ENCODE data around the gene EPB41. TPM values are rescaled to one million over a fixed set of nuclear protein-coding genes. Genes with fewer than 3 reads are reported as not detected.

EPB41 gene
- total and polyA plus RNA-seq, 12 donors, result 4.1 to 36.8 (median 23.0) TPM

GRCh38 chr1:28974432-28974831 lies 60.1 kb downstream of the EPB41 start:
- no peak for DNase-seq
- no peak overlapping the region for H3K27ac ChIP-seq
- 82 to 84% methylated on average over 2 of the region's 2 CpGs for WGBS, 2 donors
- no peak for ATAC-seq
- H3K36me3 ChIP-seq, result no peaks in the 10 kb centered on the region
- H3K4me1 ChIP-seq, result peaks cover 0 to 14% (median 3%) of the 10 kb centered on the region in 9 donors
- no peaks in the 10 kb centered on the region for H3K27me3 ChIP-seq
- intact Hi-C loops (cut with DNase I), result no loop called here
- H3K4me3 ChIP-seq, result no peak overlapping the region
- TF ChIP-seq CTCF (IDR thresholded peaks at IDR 0.05), result no peak
- H3K9me3 ChIP-seq, result no peaks in the 10 kb centered on the region

GRCh38 chr1:28976248-28976647 lies 61.9 kb downstream of the EPB41 start:
- WGBS, 2 donors, result 96 to 100% methylated on average over 2 of the region's 2 CpGs
- Histone ChIP-seq H3K27me3 (no peaks in the 10 kb centered on the region), H3K9me3 (no peaks in the 10 kb centered on the region), H3K4me3 (no peak overlapping the region), H3K36me3 (no peaks in the 10 kb centered on the region), H3K27ac (no peak overlapping the region), H3K4me1 (peaks cover 0 to 14% (median 3%) of the 10 kb centered on the region in 9 donors)
- intact Hi-C loops (cut with DNase I), result no loop called here
- ATAC-seq (no peak), DNase-seq (no peak)
- TF ChIP-seq CTCF (IDR thresholded peaks at IDR 0.05), result no peak

- no peaks in the 10 kb centered on the region for H3K9me3 ChIP-seq
- H3K4me3 ChIP-seq, result no peak overlapping the region
- H3K27ac ChIP-seq, result no peak overlapping the region
- no peaks in the 10 kb centered on the region for H3K27me3 ChIP-seq
- no peak for DNase-seq
- H3K36me3 ChIP-seq, result no peaks in the 10 kb centered on the region
- intact Hi-C loops (cut with DNase I), result loop anchor here in 3 of 10 donors (5.0 to 10.0 kb wide), 2 partner anchors 94 to 96 kb away; no protein-coding TSS in a partner anchor
- 75 to 84% methylated on average over 3 of the region's 3 CpGs for WGBS, 2 donors
- ATAC-seq, result no peak
- no peak for TF ChIP-seq CTCF (IDR thresholded peaks at IDR 0.05)
- peaks cover 0 to 44% (median 10%) of the 10 kb centered on the region in 9 donors for H3K4me1 ChIP-seq
Observed at GRCh38 chr1:28981210-28981609, 66.8 kb downstream of the EPB41 start.

- no peaks in the 10 kb centered on the region for H3K27me3 ChIP-seq
- intact Hi-C loops (cut with DNase I), result loop anchor here in 4 of 10 donors (2.0 to 10.0 kb wide), 3 partner anchors 93 to 97 kb away; no protein-coding TSS in a partner anchor
- no peaks in the 10 kb centered on the region for H3K9me3 ChIP-seq
- no peak overlapping the region for H3K4me3 ChIP-seq
- H3K4me1 ChIP-seq, result peaks cover 0 to 50% (median 10%) of the 10 kb centered on the region in 9 donors
- WGBS, 2 donors, result 92% methylated on average over 6 of the region's 6 CpGs
- DNase-seq (no peak), ATAC-seq (no peak)
- no peak overlapping the region for H3K27ac ChIP-seq
- no peaks in the 10 kb centered on the region for H3K36me3 ChIP-seq
- no peak for TF ChIP-seq CTCF (IDR thresholded peaks at IDR 0.05)
Observed at GRCh38 chr1:28982198-28982597, 67.8 kb downstream of the EPB41 start.
